Smooth muscle cell (in vitro differentiated cells): ENCODE data around the gene METTL24. TPM values are rescaled to one million over a fixed set of nuclear protein-coding genes. Genes with fewer than 3 reads are reported as not detected.

Experiments
- DNase-seq: peaks from one replicate; lab custom pipeline; 2025; ENCODE audit not compliant: unreplicated experiment; lab: John Stamatoyannopoulos, UW
- H2AFZ ChIP-seq: fragments of 200-600 bp; sonication (generic); 2 replicates; pipeline ENCODE4 v1.6.0; 2016; ENCODE audit warnings: antibody characterized with exemption, low read depth, mild to moderate bottlenecking
- H3F3A ChIP-seq: fragments of 200-600 bp; sonication (generic); 2 replicates; pipeline ENCODE4 v1.6.0; 2017; ENCODE audit warnings: antibody characterized with exemption, low read depth
- H3K27ac ChIP-seq: fragments of 200-600 bp; sonication (generic); 2 replicates; pipeline ENCODE4 v1.5.1; 2016; ENCODE audit warnings: low read depth, mild to moderate bottlenecking
- H3K27me3 ChIP-seq: fragments of 200-600 bp; sonication (generic); 2 replicates; pipeline ENCODE4 v1.6.1; 2016; ENCODE audit warnings: low read depth, mild to moderate bottlenecking
- H3K36me3 ChIP-seq: fragments of 200-600 bp; sonication (generic); 2 replicates; pipeline ENCODE4 v1.5.1; 2016; ENCODE audit warnings: low read depth
- H3K4me1 ChIP-seq: fragments of 200-600 bp; sonication (generic); 2 replicates; pipeline ENCODE4 v1.5.1; 2016; ENCODE audit warnings: low read depth
- H3K4me2 ChIP-seq: fragments of 200-600 bp; sonication (generic); 2 replicates; pipeline ENCODE4 v1.6.0; 2016; ENCODE audit warnings: mild to moderate bottlenecking
- H3K4me3 ChIP-seq: fragments of 200-600 bp; sonication (generic); 2 replicates; pipeline ENCODE4 v1.5.1; 2016; ENCODE audit warnings: mild to moderate bottlenecking
- H3K79me2 ChIP-seq: fragments of 200-600 bp; sonication (generic); 2 replicates; pipeline ENCODE4 v1.6.0; 2016; ENCODE audit warnings: low read depth, mild to moderate bottlenecking
- H3K9ac ChIP-seq: fragments of 200-600 bp; sonication (generic); 2 replicates; pipeline ENCODE4 v1.6.0; 2016; ENCODE audit warnings: low read depth
- H3K9me3 ChIP-seq: fragments of 200-600 bp; sonication (generic); replicated peaks from 2 replicates; pipeline ENCODE4 v1.5.1; 2016; ENCODE audit warnings: low read depth
- H4K20me1 ChIP-seq: fragments of 200-600 bp; sonication (generic); 2 replicates; pipeline ENCODE4 v1.6.0; 2016; ENCODE audit warnings: low read depth
- WGBS: methylation state at CpG from one replicate; pipeline ENCODE4 v1.1.7; 2016; ENCODE audit warnings: low lambda C conversion rate; 5-methylcytosine and 5-hydroxymethylcytosine counted together
- polyA plus RNA-seq: library from polyadenylated mRNA; unstranded; fragments of >200 nt; fragmentation: Nextera tagmentation; extraction: Ambion mirVana; gene quantifications from 2 replicates; pipeline ENCODE4 v1.2.1, GENCODE V29; 2016
- total RNA-seq: library from RNA; depleted of rRNA; stranded (reverse); fragments of >200 nt; gene quantifications from 2 replicates; pipeline ENCODE4 v1.2.3, GENCODE V29; 2014
- TF ChIP-seq, protein P1 (sequence below): fragments of 200-600 bp; sonication (generic); IDR thresholded peaks from 2 replicates; pipeline ENCODE4 v1.5.1; 2017; ENCODE audit warnings: borderline replicate concordance, mild to moderate bottlenecking, antibody characterized with exemption; ENCODE audit not compliant: insufficient read depth, poor library complexity, severe bottlenecking

METTL24 gene
- total and polyA plus RNA-seq, 2 experiments from 2014 or later: 0.74 to 2.6 TPM

DNA sequence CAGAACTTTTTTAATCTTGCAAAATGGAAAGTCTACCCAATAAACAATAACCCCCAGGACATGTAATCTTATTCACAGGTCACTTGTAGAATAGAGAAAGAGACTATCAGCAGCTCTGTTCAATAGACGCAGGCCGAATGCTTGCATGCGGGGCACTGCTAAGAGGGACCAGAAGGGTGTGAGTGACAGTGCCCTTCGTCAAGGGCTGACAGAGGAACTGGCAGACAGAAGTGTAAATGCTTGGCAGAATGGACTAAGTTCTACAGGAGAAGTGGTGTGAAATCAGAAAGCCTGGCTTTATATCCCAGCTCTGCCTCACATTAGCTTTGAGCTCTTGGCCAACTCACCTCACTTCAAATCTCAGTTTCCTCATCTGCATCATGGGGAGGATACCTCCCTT, 36.3 kb upstream of the METTL24 start:
- Histone ChIP-seq H3K9ac (no peak overlapping the region), H3K4me2 (no peak overlapping the region), H3K79me2 (no peaks in the 10 kb centered on the region), H4K20me1 (no peaks in the 10 kb centered on the region), H2AFZ (no peak overlapping the region), H3F3A (no peaks in the 10 kb centered on the region), H3K4me3 (no peak overlapping the region), H3K36me3 (no peaks in the 10 kb centered on the region), H3K27ac (no peak overlapping the region), H3K27me3 (no peaks in the 10 kb centered on the region), H3K4me1 (no peaks in the 10 kb centered on the region), H3K9me3 (no peaks in the 10 kb centered on the region)
- TF ChIP-seq, protein P1, sequence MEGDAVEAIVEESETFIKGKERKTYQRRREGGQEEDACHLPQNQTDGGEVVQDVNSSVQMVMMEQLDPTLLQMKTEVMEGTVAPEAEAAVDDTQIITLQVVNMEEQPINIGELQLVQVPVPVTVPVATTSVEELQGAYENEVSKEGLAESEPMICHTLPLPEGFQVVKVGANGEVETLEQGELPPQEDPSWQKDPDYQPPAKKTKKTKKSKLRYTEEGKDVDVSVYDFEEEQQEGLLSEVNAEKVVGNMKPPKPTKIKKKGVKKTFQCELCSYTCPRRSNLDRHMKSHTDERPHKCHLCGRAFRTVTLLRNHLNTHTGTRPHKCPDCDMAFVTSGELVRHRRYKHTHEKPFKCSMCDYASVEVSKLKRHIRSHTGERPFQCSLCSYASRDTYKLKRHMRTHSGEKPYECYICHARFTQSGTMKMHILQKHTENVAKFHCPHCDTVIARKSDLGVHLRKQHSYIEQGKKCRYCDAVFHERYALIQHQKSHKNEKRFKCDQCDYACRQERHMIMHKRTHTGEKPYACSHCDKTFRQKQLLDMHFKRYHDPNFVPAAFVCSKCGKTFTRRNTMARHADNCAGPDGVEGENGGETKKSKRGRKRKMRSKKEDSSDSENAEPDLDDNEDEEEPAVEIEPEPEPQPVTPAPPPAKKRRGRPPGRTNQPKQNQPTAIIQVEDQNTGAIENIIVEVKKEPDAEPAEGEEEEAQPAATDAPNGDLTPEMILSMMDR: no peak
- 95% methylated on average over 4 of the region's 4 CpGs for WGBS
- DNase-seq: no peak

DNA sequence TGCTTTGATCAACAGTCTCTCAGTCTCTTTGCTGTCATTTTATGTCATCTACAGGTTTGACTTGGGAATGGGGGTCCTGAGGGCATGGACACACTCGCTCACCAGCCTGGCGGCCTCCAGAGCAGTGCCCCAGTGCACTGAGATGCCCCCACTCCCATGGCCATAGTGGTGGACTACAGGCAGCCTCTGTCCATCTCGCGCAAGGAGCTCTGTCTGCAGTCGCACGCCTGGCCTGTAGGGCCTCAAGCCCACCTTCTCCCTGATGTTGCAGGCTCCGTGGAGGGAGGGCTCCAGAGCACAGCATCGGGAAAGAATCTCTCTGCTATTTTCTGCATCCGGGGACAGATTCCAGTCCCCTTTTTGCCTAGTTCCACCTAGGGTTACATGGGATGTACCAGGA, 34.6 kb upstream of the METTL24 start:
- H2AFZ ChIP-seq: no peak overlapping the region
- H3K9me3 ChIP-seq: no peaks in the 10 kb centered on the region
- H3K79me2 ChIP-seq: no peaks in the 10 kb centered on the region
- TF ChIP-seq, protein P1: no peak
- no peaks in the 10 kb centered on the region for H3K36me3 ChIP-seq
- H3K9ac ChIP-seq: no peak overlapping the region
- H3K4me1 ChIP-seq: peaks cover 7% of the 10 kb centered on the region
- no peak overlapping the region for H3K27ac ChIP-seq
- no peaks in the 10 kb centered on the region for H3K27me3 ChIP-seq
- H3K4me2 ChIP-seq: no peak overlapping the region
- no peaks in the 10 kb centered on the region for H4K20me1 ChIP-seq
- no peak for DNase-seq
- no peaks in the 10 kb centered on the region for H3F3A ChIP-seq
- 89% methylated on average over 9 of the region's 9 CpGs for WGBS
- no peak overlapping the region for H3K4me3 ChIP-seq

DNA sequence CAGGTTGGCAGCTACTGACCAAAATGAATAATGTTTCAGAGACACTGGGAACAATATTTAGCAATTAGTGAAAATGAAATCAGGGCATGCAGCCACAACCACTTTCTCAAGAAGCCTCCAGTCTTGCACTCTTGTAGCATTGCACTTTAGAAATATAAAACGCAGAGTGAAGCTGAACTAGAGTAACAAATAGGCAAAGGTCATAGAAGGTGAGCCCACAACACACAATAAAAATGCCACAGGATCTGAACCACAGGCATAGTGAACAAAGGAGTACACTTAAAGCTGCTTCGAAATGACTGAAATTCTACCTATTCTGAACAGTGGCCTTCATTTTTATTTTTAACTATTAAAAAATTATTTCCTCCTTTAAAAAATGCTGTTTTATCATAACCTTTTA, 32.3 kb upstream of the METTL24 start:
- Histone ChIP-seq H3K4me1 (peaks cover 7% of the 10 kb centered on the region), H3K27ac (no peak overlapping the region), H3F3A (no peaks in the 10 kb centered on the region), H3K27me3 (no peaks in the 10 kb centered on the region), H3K4me2 (no peak overlapping the region), H3K36me3 (no peaks in the 10 kb centered on the region), H3K79me2 (no peaks in the 10 kb centered on the region), H4K20me1 (no peaks in the 10 kb centered on the region), H3K9ac (no peak overlapping the region), H2AFZ (no peak overlapping the region), H3K4me3 (no peak overlapping the region), H3K9me3 (no peaks in the 10 kb centered on the region)
- no peak for DNase-seq
- TF ChIP-seq, protein P1: no peak
- 44% methylated on average over 2 of the region's 2 CpGs for WGBS

GRCh38 chr6:110389689-110390382, 31.7 kb upstream of the METTL24 start:
- no peaks in the 10 kb centered on the region for H3K36me3 ChIP-seq
- no peak overlapping the region for H2AFZ ChIP-seq
- 87% methylated on average over 4 of the region's 4 CpGs for WGBS
- peaks cover 7% of the 10 kb centered on the region for H3K4me1 ChIP-seq
- H3K9me3 ChIP-seq: no peaks in the 10 kb centered on the region
- no peak overlapping the region for H3K9ac ChIP-seq
- H3F3A ChIP-seq: no peaks in the 10 kb centered on the region
- no peaks in the 10 kb centered on the region for H3K27me3 ChIP-seq
- DNase-seq: no peak
- no peaks in the 10 kb centered on the region for H4K20me1 ChIP-seq
- no peak overlapping the region for H3K27ac ChIP-seq
- H3K4me2 ChIP-seq: no peak overlapping the region
- no peaks in the 10 kb centered on the region for H3K79me2 ChIP-seq
- no peak overlapping the region for H3K4me3 ChIP-seq
- TF ChIP-seq, protein P1: no peak
